GM21717 (cell line): ENCODE measurements around the gene FEN1.

Experiments
- ATAC-seq: cut with Tn5 transposase; IDR thresholded peaks from one replicate; pipeline ENCODE4 v1.9.1; 2021; ENCODE audit warnings: mild to moderate bottlenecking, moderate library complexity; ENCODE audit not compliant: unreplicated experiment

Gene FEN1, protein sequence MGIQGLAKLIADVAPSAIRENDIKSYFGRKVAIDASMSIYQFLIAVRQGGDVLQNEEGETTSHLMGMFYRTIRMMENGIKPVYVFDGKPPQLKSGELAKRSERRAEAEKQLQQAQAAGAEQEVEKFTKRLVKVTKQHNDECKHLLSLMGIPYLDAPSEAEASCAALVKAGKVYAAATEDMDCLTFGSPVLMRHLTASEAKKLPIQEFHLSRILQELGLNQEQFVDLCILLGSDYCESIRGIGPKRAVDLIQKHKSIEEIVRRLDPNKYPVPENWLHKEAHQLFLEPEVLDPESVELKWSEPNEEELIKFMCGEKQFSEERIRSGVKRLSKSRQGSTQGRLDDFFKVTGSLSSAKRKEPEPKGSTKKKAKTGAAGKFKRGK

DNA sequence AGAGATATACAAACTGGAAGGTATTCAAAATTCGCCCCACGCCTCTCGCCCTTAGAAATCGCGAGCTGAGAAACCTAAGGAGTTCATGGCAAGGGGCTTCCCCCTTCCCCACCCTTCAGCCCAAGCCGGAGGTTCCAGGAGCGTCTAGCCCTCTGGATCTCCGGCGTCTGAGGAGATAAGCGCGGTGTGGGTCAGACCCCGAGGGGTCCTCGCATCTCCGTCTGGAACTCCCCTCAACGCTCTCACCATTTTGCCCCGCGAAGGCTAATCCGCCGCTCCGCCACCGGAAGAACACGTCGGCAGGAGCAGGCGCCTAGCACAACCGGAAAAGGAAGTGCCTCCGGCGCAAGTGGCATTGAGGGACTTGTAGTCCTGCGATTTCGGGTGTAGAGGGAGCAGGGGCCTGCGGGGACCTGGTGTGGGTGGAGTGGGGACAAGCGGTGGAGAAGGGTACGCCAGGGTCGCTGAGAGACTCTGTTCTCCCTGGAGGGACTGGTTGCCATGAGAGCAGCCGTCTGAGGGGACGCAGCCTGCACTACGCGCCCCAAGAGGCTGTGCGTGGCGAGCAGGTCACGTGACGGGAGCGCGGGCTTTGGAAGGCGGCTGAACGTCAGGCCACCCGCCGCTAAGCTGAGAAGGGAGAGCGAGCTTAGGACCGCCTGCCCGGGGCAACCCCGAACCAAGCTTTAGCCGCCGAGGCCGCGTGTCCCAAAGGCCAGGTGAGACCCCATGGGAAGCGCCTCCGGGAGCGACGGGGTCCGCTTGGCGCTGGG is at the start of gene FEN1, which contains the start of gene TMEM258:
FEN1 (plus strand) TSS at position 602 of the 773 bp plus-strand sequence. CDS start 2,451 bp downstream, outside the sequence.
TMEM258 (minus strand) TSS at position 290 of the 773 bp plus-strand sequence; CDS start at position 249, 41 bp downstream.
- ATAC-seq, result peak; percentile 78

DNA sequence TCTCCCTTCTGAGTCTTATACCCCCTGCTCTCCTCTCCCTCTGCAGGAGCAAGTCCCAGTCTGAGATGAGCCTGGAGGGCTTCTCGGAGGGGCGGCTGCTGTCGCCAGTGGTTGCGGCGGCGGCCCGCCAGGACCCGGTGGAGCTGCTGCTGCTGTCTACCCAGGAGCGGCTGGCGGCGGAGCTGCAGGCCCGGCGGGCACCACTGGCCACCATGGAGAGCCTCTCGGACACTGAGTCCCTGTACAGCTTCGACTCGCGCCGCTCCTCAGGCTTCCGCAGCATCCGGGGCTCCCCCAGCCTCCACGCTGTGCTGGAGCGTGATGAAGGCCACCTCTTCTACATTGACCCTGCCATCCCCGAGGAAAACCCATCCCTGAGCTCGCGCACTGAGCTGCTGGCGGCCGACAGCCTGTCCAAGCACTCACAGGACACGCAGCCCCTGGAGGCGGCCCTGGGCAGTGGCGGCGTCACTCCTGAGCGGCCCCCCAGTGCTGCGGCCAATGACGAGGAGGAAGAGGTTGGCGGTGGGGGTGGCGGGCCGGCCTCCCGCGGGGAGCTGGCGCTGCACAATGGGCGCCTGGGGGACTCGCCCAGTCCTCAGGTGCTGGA is 49.1 kb upstream of the FEN1 start:
- ATAC-seq, result no peak

DNA sequence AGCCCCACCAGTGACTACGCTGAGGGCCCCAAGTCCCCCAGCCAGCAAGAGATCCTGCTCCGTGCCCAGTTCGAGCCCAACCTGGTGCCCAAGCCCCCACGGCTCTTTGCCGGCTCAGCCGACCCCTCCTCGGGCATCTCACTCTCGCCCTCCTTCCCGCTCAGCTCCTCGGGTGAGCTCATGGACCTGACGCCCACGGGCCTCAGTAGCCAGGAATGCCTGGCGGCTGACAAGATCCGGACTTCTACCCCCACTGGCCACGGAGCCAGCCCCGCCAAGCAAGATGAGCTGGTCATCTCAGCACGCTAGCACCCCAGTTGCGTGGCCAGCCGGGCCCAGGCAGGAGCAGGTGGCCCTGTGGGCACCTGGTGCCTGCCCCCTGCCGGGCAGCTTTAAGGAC is 48.5 kb upstream of the FEN1 start:
- ATAC-seq, result no peak

DNA sequence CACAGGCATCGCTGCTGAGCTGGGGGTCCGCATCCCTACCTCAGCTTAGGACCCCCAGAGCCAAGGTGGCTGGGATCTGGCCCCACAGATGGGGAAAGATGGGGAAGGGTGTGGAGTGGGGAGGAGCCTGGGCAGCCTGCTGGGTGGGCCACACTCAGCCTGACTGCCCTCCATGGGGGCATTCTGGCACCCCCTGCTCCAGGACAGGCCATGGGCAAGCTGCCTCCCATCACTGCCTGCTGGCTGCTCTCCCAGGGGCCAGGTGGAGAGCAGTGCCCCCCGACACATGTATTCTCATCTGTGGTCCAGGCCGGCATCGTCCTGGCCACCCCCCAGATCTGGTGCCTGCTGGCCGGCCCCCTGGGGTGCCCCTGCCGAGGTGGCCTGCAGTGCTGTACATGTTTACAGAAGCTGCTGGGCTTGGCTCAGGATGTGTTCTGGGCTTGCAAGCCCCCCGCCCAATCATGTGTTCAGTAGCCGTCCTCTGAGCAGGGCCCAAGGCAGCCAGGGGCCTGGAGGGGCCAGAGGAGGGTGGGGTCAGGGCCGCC is 48.0 kb upstream of the FEN1 start:
- no peak for ATAC-seq

DNA sequence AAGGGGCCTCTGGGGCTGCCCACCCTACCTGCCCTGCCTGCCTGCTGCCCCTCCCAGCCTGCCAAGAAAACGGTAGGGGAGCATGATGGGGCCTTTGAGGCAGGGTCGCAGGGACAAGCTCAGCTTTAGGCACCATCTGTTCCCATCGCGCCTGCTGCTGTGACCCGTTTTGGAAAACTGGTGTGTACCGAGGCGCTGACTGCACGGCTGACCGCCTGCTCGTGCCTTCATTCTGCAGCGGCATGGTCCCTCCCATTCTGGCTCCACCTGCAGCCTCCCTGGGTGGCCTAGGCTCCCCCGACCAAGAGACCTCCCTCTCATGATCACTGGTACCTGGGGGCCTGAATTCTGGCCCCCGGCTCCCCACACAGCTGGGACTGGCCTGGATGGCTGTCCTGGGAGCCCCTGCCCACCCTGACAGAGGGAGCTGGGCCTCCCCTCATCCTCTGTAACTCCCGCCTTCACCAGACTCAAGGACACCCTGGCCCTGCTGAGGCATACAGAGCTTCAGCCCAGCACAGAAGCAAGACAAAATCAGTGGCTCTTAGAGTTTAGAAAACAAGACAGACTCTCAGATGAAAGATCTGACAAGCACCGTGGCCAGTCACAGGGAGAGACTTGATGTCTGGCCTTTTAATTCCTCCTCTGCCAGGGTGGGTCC is 46.8 kb upstream of the FEN1 start:
- ATAC-seq, result no peak

DNA sequence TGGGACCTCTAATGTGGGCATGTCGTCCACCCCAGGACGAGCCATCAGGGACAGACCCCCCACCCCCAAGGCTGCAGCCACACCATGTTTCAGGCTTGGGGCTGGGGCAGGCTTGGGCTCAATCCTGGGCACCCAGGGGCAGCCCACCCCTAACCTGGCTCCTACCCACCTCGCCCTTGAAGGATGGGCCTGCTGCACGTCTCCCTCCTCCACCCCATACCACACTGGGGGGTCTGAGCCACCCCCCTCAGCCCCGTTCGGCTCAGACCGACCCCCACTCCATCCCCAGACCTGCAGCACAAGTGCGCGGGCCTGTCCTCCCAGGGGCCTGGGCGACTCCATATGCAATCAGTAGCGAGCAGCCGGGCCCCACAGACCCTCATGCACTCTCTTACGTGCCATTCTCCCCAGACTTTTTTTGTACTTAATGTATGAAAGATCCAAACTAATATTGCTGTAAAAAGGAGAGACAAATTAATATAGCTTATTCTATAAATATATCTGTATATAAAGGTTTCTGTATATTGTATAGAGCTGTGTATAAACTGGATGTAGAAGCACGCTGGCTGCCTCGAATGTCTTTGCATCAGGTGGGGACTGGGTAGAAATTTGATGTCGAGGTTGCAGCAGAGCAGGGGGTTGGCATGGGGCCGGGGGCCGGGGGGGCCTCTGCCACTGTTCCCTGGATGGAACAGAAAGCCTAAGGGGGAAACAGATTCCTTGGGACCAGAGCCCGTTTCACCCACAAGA is 46.1 kb upstream of the FEN1 start:
- no peak for ATAC-seq

DNA sequence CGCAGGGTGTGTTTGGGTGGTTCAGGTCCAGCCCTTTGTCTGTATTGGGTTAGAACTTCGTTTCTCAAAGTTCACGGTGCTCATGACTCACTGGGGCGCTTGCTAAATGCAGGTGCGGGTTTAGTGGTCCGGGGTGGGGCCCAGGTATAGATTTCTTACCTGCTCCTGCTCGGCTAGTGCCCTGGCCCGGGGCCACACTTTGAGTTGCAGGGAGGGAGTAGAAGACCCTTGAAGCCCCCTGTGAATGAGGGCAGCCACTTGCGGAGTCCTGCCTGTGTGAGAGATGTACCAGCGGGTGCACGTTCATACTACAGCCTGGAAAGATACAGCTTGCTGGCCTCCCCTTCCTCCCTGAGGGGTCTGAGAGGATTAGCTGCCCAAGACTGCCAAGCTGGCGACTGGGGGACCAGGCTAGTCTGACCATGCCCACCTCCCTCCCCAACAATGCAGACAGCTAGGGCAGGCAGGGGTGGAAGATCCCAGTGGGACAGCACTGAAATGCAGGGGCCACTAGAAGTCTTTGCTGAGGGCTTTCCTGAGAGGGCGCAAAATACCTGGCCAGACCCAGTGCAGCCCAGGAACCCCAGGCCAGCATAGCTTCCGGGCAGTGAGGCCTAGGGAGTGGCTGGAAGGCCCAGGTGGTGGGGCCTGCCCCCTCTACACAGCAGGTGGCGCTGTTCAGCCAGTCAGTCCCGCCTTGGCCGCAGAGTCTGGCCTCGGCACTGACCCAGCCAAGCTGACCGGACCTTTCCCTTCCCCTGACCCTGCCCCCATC is 45.3 kb upstream of the FEN1 start:
- peak; percentile 54 for ATAC-seq

DNA sequence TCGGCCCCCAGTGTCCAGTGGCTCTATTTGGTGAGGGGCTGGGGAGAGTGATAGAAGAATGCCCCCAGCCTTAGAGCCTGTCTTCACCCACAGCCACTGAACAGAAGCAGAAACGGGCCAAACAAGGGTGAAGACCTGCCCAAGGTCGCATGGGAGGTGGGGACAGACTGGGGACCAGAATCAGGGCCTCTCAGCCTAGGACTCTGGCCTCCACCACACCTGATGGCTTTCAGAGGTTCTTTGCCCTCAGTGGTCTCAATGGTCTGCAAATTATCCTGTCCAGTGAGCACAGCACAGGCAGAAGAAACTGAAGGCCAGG is 44.8 kb upstream of the FEN1 start:
- ATAC-seq, result no peak

DNA sequence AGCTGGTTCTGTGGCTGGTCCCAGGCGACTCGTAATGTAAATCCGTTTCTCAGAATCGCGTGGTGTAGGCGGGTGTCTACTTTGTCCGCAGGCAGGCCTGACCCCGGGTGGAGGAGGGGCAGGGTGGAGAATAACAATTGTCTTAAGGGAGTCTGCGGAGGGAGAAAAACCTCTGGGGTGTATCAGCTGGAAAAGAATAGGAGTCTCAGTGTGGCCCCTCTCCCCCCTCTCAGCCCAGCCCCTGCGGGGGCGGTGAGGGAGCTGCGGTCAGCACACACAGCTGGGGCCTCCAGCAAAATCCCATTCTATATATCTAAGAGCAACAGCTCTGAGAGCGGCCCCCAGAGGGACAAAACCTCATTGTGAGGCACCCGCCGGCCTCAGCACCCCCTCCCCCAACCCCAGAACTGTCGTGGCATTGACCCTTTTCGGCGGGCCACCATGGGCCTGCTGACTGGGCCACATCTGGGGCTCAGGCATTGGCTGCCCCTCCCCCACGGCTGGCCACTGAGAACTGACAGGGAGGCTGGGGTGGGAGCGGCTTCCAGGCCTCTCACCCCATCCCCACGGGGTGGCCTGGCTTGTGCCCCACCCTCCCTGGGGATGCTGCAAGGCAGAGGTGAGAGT is 43.0 kb upstream of the FEN1 start:
- ATAC-seq, result no peak

DNA sequence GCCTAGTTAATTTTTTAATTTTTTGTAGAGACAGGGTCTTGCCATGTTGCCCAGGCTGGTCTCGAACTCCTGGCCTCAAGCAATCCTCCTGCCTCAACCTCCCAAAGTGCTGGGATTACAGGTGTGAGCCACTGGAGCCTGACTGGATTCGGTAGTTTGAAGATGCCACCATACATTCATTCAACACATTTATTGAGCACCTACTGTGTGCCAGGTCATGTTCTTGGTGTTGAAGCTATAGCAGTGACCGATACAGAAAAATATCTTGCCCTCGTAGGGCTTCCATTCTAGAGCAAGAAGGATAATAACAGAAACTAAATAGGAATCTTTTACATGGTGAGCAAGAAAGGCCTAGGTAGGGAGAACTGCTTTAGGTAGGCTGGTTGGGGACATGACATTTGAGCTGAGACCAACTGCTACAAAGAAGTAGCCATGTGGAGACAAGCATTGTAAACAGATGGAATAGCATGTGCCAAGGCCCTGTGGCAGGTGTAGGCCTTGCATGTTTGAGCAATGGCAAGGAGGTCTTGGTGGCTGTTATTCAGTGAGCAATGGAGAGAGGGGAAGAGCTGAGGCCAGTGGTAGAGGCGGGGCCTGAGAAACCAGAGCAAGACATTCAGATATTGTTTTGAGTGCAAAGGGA is 42.0 kb upstream of the FEN1 start:
- no peak for ATAC-seq

DNA sequence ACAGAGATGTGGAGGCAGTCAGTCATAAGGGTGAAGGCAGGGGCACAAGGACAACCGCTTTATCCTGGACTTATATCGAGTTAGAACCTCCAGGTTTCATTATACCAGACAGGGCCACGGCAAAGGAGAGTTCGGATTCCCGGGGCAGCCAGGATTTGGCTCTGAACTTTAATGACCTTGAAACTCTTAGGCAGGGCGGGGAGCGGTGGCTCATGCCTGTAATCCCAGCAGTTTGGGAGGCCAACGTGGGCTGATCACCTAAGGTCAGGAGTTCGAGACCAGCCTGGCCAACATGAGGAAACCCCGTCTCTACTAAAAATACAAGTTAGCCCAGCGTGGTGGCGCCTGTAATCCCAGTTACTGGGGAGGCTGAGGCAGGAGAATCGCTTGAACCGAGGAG is 41.3 kb upstream of the FEN1 start:
- ATAC-seq, result no peak

DNA sequence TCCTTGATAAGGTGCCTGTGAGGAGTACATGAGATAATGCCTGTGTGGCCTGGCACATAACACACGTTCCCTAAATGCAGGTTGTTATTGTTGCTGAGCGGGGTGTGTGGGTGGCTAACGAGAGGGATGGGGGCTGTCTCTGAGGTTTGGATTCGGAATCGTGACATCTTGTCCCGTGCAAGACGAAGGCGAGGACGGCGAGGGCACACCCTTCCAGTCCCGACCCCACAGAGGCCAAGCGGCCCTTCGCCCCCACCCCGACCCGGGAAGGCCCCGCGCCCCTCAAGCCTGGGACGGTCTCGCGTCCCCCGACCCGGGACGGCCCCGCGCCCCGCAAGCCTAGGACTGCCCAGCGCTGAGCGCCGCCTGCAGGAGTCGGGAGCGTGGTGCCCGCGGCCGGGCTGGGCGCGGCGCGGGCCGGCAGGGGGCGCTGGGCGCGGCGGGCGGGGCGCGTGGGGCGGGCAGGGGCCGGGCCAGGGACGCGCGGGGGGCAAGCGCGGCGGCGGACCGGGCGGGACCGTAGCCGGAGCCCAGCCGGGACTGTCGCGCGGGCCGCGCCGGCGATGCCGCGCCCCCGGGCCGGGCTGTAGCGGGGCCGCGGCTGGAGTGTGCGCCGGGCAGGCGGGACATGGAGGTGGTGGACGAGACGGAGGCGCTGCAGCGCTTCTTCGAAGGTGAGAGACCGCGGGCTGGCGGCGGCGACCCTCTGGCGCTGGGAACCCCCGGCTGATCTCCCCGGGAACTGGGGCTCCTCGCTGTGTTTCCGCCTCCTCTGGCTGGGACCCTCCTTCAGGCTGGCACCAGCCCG is 40.4 kb upstream of the FEN1 start, which contains the start of gene MYRF:
MYRF (plus strand) TSS at position 520 of the 808 bp plus-strand sequence; CDS start at position 629, 109 bp downstream.
- no peak for ATAC-seq

DNA sequence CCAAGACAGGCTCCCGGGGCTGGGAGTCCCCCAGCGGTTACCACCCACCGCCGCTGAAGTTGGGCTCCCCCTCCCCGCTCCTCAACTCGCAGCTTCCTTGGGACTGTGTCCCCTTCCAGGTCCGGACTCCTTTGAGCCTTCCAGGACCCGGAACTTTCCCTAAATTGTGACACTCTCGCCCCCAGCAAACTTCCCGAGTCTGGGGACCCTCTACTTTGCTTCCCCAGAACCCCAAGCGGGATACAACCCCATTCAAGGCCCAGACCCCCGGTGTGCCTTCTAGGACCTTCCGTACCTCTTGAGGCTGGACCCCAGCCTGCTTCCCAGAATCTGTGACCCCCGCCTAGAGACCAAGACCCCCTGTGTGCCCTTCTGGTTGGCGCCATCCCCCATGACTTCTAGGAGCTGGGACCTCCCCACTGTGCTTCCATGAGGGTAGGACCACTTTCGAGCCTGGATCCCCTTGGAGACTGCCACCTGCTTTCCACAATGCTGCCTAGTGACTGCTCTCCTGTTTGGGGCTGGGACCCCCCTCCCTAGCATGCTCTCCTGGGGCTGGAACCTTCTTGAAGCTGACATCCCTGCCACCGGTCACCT is 39.7 kb upstream of the FEN1 start:
- ATAC-seq, result no peak

DNA sequence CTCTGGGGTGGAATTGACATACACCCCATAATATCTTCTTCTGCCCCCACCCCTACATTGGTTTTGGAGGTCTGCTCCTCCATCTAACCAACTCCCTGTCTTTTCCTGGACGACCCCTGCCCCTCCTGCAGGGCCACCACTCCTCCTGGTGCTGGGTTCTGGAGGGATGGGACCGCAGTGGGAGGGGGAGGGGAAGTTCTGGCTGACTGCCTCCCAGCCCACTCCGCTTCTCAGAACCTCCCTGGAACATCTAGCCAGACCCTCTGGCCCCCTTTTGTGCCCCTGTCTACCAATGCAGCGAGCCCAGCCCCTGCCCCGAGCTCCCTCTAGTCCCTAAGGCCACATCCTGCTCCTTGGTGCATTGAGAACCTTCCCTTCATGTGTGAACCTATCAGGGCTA is 39.0 kb upstream of the FEN1 start:
- ATAC-seq, result no peak

DNA sequence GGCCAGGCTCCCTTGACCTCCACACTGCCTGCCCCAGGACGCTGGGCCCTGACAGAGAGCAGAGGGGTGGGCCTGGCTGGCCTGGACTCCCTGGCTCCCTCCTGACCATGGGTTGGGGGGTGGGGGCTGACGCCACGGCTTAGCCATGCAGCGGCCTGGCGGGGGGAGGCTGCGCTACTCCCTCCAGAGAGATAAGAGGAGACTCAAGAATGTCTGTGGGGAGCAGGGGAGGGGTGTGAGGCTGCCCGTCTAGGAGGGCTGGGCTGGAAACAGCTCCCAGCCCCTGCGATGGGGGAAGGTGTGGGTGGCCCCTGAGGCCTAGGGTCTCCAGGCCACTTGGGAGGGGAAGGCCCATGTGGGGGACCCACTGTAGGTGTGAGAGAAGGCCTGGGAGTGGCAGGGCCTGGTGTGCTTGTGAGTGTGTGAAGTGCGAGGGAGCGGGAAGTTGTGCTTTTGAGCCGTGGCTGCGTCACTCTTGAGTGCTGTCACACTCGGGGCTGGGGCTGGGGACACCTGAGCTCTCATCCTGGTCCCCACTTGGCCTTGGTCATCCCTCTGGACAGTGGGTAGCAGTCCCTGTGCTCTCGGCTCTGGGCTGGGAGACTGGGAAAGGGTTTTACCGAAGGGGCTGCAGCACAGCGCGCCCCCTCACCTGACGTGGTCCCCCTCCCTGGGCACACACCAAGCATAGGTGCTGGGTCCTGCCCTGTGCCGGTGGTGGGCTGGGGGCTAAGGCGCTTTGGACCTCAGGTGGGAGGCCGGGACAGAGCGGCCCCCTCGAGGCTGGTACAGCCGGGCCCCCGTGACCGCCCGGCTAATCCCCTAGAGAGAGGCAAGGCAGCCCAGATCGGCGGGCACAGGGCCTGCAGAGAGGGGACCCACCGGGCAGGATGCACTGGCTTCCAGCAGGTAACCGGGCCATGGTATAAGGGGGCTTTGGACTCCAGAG is 37.9 kb upstream of the FEN1 start:
- ATAC-seq, result no peak

DNA sequence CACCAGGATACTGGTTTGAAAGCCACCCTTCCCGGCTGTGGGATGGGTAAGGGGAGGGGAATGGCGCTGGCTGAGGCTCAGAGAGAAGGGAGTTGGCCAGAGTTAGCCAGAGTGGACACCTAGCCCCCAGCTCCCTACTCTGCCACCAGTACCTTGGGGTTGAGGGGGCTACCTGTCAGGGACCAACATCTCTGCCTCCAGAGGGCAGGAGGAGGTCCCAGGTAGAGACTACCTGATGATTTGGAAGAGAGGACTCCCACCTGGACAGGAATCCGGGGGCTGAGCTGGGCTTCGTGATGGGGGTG is 36.6 kb upstream of the FEN1 start:
- ATAC-seq, result no peak
